GM21529 (cell line): ENCODE data around the gene UNK.
A peak's percentile ranks its signal among the peaks of the same experiment; 100 is the strongest.

Experiments used
- ATAC-seq: cut with Tn5 transposase; IDR thresholded peaks from one replicate; pipeline ENCODE4 v1.9.1; 2021; ENCODE audit not compliant: unreplicated experiment

Gene UNK

DNA sequence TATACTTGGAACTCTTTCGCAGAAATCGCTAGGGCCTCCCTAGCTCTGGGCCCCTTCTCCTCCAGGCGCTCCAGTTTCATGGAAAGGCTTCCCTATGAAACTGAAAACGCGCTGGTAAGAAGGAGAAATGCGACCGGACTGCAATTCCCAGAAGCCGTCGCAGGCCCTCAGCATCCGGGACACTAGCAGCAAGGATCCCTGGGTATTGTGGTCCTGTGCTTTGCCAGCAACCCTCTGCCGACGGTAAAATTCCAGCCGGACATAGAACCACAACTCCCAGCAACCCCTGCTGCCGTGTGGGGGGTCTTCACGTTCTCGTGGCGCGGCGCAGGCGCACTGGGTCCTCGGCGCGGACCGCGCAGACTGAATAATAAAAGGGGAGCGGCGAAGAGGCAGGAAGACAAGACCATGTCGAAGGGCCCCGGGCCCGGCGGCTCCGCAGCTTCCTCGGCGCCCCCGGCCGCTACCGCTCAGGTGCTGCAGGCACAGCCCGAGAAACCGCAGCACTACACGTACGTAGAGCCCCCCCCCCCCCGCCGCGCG, at the start of gene UNK:
UNK (plus strand) TSS at position 334 of the 543 bp plus-strand sequence; CDS start at position 409, 75 bp downstream.
- peak; percentile 58 for ATAC-seq

GRCh38 chr17:75736173-75736835, 48.3 kb upstream of the UNK start:
- ATAC-seq: no peak

DNA sequence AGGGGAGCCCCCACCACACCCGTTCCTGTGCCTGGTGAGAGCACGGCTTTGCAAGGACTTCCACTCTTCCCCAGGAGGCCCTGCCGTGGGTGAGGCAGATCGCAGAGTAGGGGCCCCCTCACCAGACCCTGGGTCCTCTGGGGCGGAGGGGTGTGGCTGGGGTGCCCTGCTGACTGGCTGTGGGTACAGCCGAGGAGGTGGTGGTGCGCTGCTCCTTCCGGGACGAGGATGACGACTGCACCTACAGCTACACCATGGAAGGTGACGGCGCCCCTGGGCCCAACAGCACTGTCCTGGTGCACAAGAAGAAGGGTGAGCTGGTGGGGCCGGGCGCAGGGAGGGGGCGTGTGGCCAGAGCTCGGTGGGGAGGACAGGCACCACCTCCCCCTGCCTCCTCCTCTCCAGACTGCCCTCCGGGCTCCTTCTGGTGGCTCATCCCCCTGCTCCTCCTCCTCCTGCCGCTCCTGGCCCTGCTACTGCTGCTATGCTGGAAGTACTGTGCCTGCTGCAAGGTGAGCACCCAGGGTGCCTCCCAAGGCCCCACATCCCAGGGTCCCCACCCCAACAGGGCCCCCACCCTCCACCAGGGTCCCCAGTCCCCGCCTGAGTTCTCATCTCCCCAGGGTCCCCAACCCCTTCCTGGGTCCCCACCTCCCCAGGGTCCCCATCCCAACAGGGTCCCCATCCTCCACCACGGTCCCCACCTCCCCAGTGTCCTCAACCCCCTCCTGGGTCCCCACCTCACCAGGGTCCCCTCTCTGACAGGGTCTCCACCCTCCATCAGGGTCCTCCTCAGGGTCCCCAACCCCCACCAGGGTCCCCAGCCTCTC, 47.3 kb upstream of the UNK start:
- ATAC-seq: no peak

DNA sequence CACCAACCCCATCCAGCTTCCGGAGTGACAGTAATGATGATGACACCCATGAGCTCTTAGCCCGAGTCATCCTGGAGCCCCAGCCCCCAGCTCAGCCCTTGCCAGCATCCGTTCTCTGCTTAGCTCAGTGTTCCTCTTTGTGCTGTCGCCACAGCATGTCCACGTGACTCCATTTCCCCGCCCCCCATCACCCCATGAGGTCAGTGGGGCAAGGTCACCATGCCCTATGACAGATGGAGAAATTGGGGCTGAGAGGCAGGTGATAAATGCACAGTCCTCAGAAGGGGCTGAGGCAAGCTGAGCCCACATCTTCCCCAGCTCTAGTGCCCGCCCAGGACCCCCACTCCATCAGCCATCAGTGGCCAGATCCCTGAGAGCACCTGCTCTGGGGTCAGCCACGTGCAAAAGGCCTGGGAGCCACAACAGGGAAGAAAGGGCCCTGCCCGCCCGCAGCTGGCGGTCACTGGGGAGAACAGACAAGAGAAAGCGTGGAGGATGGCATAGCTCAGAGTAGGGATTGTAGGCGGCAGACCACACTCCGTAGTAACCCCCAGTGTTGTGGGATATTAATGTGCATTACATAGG, 46.3 kb upstream of the UNK start:
- no peak for ATAC-seq

GRCh38 chr17:75739174-75739573, 45.4 kb upstream of the UNK start:
- ATAC-seq: no peak

GRCh38 chr17:75739801-75740200, 44.8 kb upstream of the UNK start:
- no peak for ATAC-seq

GRCh38 chr17:75740215-75740614, 44.4 kb upstream of the UNK start:
- no peak for ATAC-seq

- ATAC-seq: no peak
Measured at GRCh38 chr17:75740631-75741077, 44.0 kb upstream of the UNK start.

DNA sequence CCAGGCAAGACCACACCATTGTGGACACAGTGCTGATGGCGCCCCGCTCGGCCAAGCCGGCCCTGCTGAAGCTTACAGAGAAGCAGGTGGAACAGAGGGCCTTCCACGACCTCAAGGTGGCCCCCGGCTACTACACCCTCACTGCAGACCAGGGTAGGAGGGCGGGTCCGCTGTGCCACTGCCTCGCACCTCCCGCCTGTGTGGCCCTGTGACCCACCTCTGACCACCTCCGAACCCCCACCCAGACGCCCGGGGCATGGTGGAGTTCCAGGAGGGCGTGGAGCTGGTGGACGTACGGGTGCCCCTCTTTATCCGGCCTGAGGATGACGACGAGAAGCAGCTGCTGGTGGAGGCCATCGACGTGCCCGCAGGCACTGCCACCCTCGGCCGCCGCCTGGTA, 42.3 kb upstream of the UNK start:
- no peak for ATAC-seq

- no peak for ATAC-seq
Measured at GRCh38 chr17:75743625-75744206, 40.9 kb upstream of the UNK start.

DNA sequence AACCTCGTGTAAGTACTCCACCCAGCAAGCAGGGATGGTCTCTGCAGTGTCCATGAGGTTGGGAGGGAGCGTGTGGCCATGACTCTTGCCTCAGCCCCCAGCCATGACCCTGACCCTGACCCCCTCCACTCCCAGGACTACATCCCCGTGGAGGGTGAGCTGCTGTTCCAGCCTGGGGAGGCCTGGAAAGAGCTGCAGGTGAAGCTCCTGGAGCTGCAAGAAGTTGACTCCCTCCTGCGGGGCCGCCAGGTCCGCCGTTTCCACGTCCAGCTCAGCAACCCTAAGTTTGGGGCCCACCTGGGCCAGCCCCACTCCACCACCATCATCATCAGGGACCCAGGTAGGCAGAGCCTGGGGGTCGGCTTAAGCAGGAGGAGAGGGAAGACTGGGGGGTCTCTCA, 35.9 kb upstream of the UNK start:
- no peak for ATAC-seq

GRCh38 chr17:75749545-75750389, 34.8 kb upstream of the UNK start:
- ATAC-seq: peak; percentile 45

GRCh38 chr17:75750661-75751423, 33.8 kb upstream of the UNK start:
- ATAC-seq: no peak

- ATAC-seq: no peak
Measured at GRCh38 chr17:75751676-75752404, 32.8 kb upstream of the UNK start.

DNA sequence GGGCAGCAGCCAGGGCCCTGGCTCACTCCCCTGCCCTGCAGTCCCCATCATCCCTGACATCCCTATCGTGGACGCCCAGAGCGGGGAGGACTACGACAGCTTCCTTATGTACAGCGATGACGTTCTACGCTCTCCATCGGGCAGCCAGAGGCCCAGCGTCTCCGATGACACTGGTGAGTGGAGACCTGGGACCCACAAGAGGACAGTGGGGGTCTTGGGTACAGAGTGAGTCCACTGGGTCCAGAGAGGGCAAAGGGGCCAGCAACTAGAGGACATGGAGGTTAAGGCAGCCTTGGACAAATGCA, 32.2 kb upstream of the UNK start:
- ATAC-seq: no peak

DNA sequence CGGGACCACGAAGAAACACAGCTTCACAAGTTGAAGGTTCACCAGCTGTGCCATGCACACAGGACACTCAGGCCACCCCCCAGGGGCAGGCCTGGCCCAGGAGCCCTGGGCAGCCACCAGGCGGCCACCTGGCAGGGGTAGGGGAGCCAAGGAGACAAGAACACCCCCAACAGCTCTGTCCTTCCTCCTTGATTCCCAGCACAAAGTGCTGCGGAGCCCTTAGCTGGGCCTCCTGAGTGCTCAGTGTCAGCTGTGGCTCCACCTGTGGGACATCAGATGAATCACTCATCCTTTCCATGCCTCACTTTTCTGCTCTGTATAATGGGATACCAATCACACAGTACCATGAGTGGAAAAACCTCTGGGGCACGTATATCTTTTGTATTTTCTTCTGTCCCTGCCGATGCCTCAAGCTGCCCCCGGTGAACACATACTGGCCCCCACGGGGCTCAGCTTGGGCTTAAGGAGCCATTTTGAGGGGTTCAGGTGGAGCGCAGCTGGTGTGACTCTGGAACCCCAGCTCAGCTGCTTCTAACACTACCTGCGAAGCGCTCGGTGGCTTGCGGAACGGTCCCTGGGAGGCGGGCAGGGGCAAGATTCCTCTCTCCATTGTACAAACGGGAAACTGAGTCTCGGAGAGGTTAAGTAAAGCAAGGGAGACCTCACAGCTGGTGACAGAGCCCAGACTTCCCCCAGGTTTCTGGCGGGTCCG, 31.6 kb upstream of the UNK start:
- ATAC-seq: no peak

DNA sequence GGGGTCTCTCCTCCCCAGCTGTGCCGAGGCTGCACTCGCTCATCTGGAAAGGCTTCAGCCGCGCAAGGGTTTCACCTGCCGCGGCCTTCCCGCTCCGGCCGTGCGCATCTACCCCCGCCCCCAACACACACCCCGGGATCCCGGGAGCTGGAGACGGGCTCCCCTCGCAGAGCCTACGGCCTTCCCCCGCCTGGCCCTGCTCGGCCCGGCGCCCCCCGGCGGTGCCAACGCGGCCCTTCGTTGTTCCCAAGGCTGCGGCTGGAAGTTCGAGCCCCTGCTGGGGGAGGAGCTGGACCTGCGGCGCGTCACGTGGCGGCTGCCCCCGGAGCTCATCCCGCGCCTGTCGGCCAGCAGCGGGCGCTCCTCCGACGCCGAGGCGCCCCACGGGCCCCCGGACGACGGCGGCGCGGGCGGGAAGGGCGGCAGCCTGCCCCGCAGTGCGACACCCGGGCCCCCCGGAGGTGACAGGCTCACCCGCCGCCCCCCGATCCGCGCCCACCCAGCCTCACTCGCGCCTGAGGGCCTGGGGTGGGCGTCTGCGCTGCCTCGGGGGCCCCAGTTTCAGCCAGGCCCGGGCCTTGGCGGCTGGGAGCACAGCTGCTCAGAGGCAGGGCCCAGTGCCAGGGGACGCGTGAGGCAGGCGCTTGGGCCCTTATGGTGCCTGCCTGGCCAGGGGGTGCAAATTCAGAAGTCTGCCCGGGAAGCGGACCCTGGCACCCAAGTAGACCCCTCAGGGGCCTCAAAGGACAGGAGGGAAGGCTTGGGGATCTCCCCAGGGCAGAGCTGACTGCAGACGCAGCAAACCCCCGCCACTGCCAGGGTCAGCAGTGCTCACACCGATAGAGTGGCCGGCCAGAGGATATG, 30.9 kb upstream of the UNK start:
- ATAC-seq: peak; percentile 56
